ENCODE data around the gene ACOXL. TPM values are rescaled to one million over a fixed set of nuclear protein-coding genes. Genes with fewer than 3 reads are reported as not detected.

ACOXL gene
- total and polyA plus RNA-seq, 2 of the 8 experiments (the other 6 are each of a cell fraction or from before 2014, with no cell fraction given): 11.4 to 20.6 TPM

GRCh38 chr2:110980339-110981062 is 248.1 kb downstream of the ACOXL start:
- no peak overlapping the region for H2AFZ ChIP-seq (ENCODE audit: low read length)
- no peaks in the 10 kb centered on the region for H3K9me3 ChIP-seq (ENCODE audit: insufficient read depth in 2 of 2, low read depth in 1 of 2, low read length in 1 of 2)
- H2BK120ac ChIP-seq (replicated peaks; ENCODE audit: low read depth, low read length): no peak overlapping the region
- H2BK20ac ChIP-seq (ENCODE audit: low read length): no peak overlapping the region
- H4K20me1 ChIP-seq (replicated peaks in 1 of 2; ENCODE audit: control insufficient read depth in 1 of 2, insufficient read depth in 2 of 2, low read length in 2 of 2): no peaks in the 10 kb centered on the region
- no peaks in the 10 kb centered on the region for H3K79me2 ChIP-seq (ENCODE audit: control insufficient read depth in 1 of 2, insufficient read depth in 2 of 2, low read length in 2 of 2)
- no peak overlapping the region for H3K14ac ChIP-seq (ENCODE audit: insufficient read length)
- H3K79me1 ChIP-seq (ENCODE audit: low read depth, low read length): no peaks in the 10 kb centered on the region
- H3K4me3 ChIP-seq (ENCODE audit: extremely low read depth in 1 of 4, insufficient read depth in 2 of 4, low read depth in 3 of 4, low read length in 4 of 4): no peak overlapping the region
- H4K91ac ChIP-seq (replicated peaks; ENCODE audit: insufficient read length, low read length): no peak overlapping the region
- H3K27ac ChIP-seq (ENCODE audit: low read depth, low read length): no peak overlapping the region
- H3K56ac ChIP-seq (replicated peaks; ENCODE audit: insufficient read length, low read depth, low read length): no peak overlapping the region
- H2BK12ac ChIP-seq (ENCODE audit: low read depth, low read length): no peak overlapping the region
- WGBS, 2 experiments (ENCODE audit: extremely low coverage in 1 of 2, insufficient coverage in 1 of 2, insufficient read length in 1 of 2, insufficient replicate concordance in 2 of 2, low coverage in 1 of 2, low lambda C conversion rate in 2 of 2, missing lambda C conversion rate in 1 of 2): 82% methylated on average over 14 of the region's 14 CpGs; no CpG with 5 or more reads in 1 of the 2 experiments
- DNase-seq (ENCODE audit: low read depth in 1 of 2, low spot score in 2 of 2) (no peak), FAIRE-seq (no peak)
- H3K36me3 ChIP-seq (ENCODE audit: control insufficient read depth in 2 of 4, insufficient read depth in 4 of 4, low read length in 3 of 4): no peaks in the 10 kb centered on the region
- peaks cover 6 to 9% (median 7%) of the 10 kb centered on the region in 4 experiments for H3K4me1 ChIP-seq (replicated peaks in 1 of 4; ENCODE audit: control insufficient read depth in 3 of 4, insufficient read depth in 4 of 4, low read length in 3 of 4)
- ChIA-PET CTCF (ENCODE audit: partially characterized antibody) (interaction anchor here (0.5 to 2.0 kb wide), 6 partner anchors 10 to 261 kb away, joined by 3 to 6 read pairs (median 4); no protein-coding TSS in a partner anchor), POLR2A (ENCODE audit: partially characterized antibody) (interaction anchor here (1.2 kb wide), 1 partner anchor 18 kb away, joined by 5 read pairs; no protein-coding TSS in a partner anchor)
- H2BK15ac ChIP-seq (ENCODE audit: low read length): no peak overlapping the region
- no peak overlapping the region for H3K4ac ChIP-seq (replicated peaks; ENCODE audit: insufficient read length, low read depth, low read length)
- no peak overlapping the region for H2AK5ac ChIP-seq (ENCODE audit: low read depth, low read length)
- H4K8ac ChIP-seq (ENCODE audit: extremely low read depth, insufficient read depth, low read length): no peak overlapping the region; the same call in 1 of the 2 replicates
- no peak overlapping the region for H3K18ac ChIP-seq (ENCODE audit: extremely low read depth, low read length)
- H3K9ac ChIP-seq (replicated peaks in 1 of 4; ENCODE audit: extremely low read depth in 1 of 4, low read depth in 3 of 4, low read length in 3 of 4): no peak overlapping the region; a peak in 1 of 7 replicates
- H3K23me2 ChIP-seq (ENCODE audit: low read depth, low read length): no peaks in the 10 kb centered on the region; the same call in 1 of the 2 replicates
- H3K27me3 ChIP-seq (replicated peaks in 1 of 4; ENCODE audit: control insufficient read depth in 3 of 4, extremely low read depth in 1 of 4, insufficient read depth in 3 of 4, low read length in 3 of 4): no peaks in the 10 kb centered on the region
- no peak overlapping the region for H3K4me2 ChIP-seq (ENCODE audit: insufficient read depth in 1 of 2, low read depth in 2 of 2, low read length in 2 of 2)
- H2BK5ac ChIP-seq (ENCODE audit: low read depth, low read length): no peak overlapping the region
- H3K23ac ChIP-seq (ENCODE audit: insufficient read length): no peak overlapping the region
- H4K5ac ChIP-seq (ENCODE audit: insufficient read length, low read depth, low read length): no peak overlapping the region
- TF ChIP-seq PHF8 (conservative IDR thresholded peaks at IDR 0.05; ENCODE audit: low read depth, low read length): no peak
- TF ChIP-seq BACH1 (IDR thresholded peaks at IDR 0.05; ENCODE audit: low read length): no peak
- TF ChIP-seq HDAC2 (IDR thresholded peaks at IDR 0.05; ENCODE audit: borderline replicate concordance in 1 of 2, low read depth in 2 of 2, low read length in 2 of 2): no peak
- no peak for TF ChIP-seq EGR1 (IDR thresholded peaks at IDR 0.05; ENCODE audit: borderline replicate concordance, low read depth, low read length)
- no peak for TF ChIP-seq RXRA (IDR thresholded peaks at IDR 0.05; ENCODE audit: insufficient read depth, low read depth, low read length)
- no peak for TF ChIP-seq RNF2 (IDR thresholded peaks at IDR 0.05; ENCODE audit: borderline replicate concordance, low read depth, low read length, missing control alignments, poor library complexity, severe bottlenecking)
- TF ChIP-seq MAFK (IDR thresholded peaks at IDR 0.05; ENCODE audit: low read depth, low read length): no peak
- no peak for TF ChIP-seq BCL11A (IDR thresholded peaks at IDR 0.05; ENCODE audit: low read depth in 2 of 2, low read length in 2 of 2)
- no peak for TF ChIP-seq KDM4A (IDR thresholded peaks at IDR 0.05; ENCODE audit: low read depth, low read length, severe bottlenecking)
- no peak for TF ChIP-seq TEAD4 (IDR thresholded peaks at IDR 0.05; ENCODE audit: low read depth, low read length)
- no peak for TF ChIP-seq MAX (IDR thresholded peaks at IDR 0.05)
- TF ChIP-seq YY1 (IDR thresholded peaks at IDR 0.05; ENCODE audit: low read depth, low read length): no peak
